ENCODE data around the gene PHLDB1. TPM values are rescaled to one million over a fixed set of nuclear protein-coding genes. Genes with fewer than 3 reads are reported as not detected.

PHLDB1 gene
- total RNA-seq, 4 donors from 2014 or later: 48.7 to 117 (median 77.3) TPM

- no peak for TF ChIP-seq EP300 (IDR thresholded peaks at IDR 0.05)
- TF ChIP-seq CTCF (IDR thresholded peaks at IDR 0.05): no peak
- TF ChIP-seq POLR2A (IDR thresholded peaks at IDR 0.05): no peak
- TF ChIP-seq POLR2AphosphoS5 (IDR thresholded peaks at IDR 0.05): no peak
- DNase-seq (ENCODE audit: low spot score in 2 of 2): no peak
- Histone ChIP-seq H3K4me1 (peaks cover 48% of the 10 kb centered on the region), H3K9me3 (no peaks in the 10 kb centered on the region), H3K4me3 (peak overlapping the region; percentile 26), H3K27ac (peak overlapping the region; percentile 13), H3K36me3 (peaks cover 55% of the 10 kb centered on the region), H3K27me3 (no peaks in the 10 kb centered on the region)
- 55% methylated on average over 2 of the region's 2 CpGs for WGBS
Measured at GRCh38 chr11:118635642-118636041, 28.2 kb downstream of the PHLDB1 start.

DNA sequence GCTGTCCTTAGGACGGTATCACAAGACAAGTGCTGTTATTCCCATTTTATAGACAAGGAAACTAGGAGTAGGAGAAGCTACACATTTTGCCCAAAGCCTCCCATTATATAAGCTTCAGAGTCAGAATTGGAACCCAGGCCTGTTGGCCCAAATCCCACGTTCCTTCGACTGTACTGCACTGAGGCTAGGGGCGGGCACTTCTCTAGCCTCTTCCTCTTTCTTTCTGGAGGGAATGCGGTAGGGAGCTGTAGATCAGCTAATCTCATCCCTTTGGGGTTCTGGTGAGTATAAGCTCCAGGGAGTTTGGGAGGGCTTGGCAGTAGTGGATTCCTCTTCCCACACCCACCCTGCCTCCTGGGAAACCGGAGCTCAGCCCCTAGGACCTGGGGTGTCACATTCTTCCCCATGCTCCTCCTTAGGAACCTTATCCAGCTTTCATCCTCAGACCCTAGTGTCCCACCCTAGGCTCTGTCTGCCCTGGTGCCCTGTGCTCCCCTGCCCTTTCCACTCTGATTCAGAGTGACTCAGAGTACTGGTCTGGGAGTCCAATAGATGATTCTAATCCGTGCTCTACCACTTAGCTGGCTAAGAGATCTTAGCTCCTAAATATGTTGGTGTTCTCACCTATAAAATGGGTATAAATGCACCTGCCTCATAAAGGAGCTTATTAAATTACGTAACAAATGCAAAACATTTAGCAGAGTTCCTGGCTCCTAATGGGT, 29.3 kb downstream of the PHLDB1 start:
- no peak overlapping the region for H3K27ac ChIP-seq
- peaks cover 48% of the 10 kb centered on the region for H3K4me1 ChIP-seq
- TF ChIP-seq CTCF (IDR thresholded peaks at IDR 0.05): no peak
- no peak for TF ChIP-seq POLR2A (IDR thresholded peaks at IDR 0.05)
- no peak for TF ChIP-seq EP300 (IDR thresholded peaks at IDR 0.05)
- no peak for TF ChIP-seq POLR2AphosphoS5 (IDR thresholded peaks at IDR 0.05)
- H3K4me3 ChIP-seq: no peak overlapping the region
- no peaks in the 10 kb centered on the region for H3K27me3 ChIP-seq
- no peak for DNase-seq (ENCODE audit: low spot score in 2 of 2)
- no peaks in the 10 kb centered on the region for H3K9me3 ChIP-seq
- peaks cover 48% of the 10 kb centered on the region for H3K36me3 ChIP-seq
- 63% methylated on average over 8 of the region's 8 CpGs for WGBS

- Histone ChIP-seq H3K27ac (no peak overlapping the region), H3K4me3 (no peak overlapping the region), H3K4me1 (peaks cover 47% of the 10 kb centered on the region), H3K36me3 (peaks cover 59% of the 10 kb centered on the region), H3K27me3 (no peaks in the 10 kb centered on the region), H3K9me3 (no peaks in the 10 kb centered on the region)
- no peak for DNase-seq (ENCODE audit: low spot score in 2 of 2)
- TF ChIP-seq EP300 (IDR thresholded peaks at IDR 0.05) (no peak), POLR2A (IDR thresholded peaks at IDR 0.05) (no peak), CTCF (IDR thresholded peaks at IDR 0.05) (no peak), POLR2AphosphoS5 (IDR thresholded peaks at IDR 0.05) (no peak)
- 96% methylated on average over 6 of the region's 6 CpGs for WGBS
Measured at GRCh38 chr11:118638726-118639125, 31.3 kb downstream of the PHLDB1 start.

- DNase-seq (ENCODE audit: low spot score in 2 of 2): no peak
- Histone ChIP-seq H3K27me3 (no peaks in the 10 kb centered on the region), H3K4me3 (no peak overlapping the region), H3K4me1 (peaks cover 35% of the 10 kb centered on the region), H3K9me3 (no peaks in the 10 kb centered on the region), H3K27ac (no peak overlapping the region), H3K36me3 (peaks cover 71% of the 10 kb centered on the region)
- 52% methylated on average over 4 of the region's 4 CpGs for WGBS
- TF ChIP-seq CTCF (IDR thresholded peaks at IDR 0.05): no peak
- no peak for TF ChIP-seq EP300 (IDR thresholded peaks at IDR 0.05)
- no peak for TF ChIP-seq POLR2A (IDR thresholded peaks at IDR 0.05)
- no peak for TF ChIP-seq POLR2AphosphoS5 (IDR thresholded peaks at IDR 0.05)
Measured at GRCh38 chr11:118639899-118640298, 32.5 kb downstream of the PHLDB1 start.

- DNase-seq (ENCODE audit: low spot score in 2 of 2): no peak
- 65% methylated on average over 5 of the region's 5 CpGs for WGBS
- no peaks in the 10 kb centered on the region for H3K27me3 ChIP-seq
- H3K9me3 ChIP-seq: no peaks in the 10 kb centered on the region
- H3K27ac ChIP-seq: no peak overlapping the region
- peaks cover 31% of the 10 kb centered on the region for H3K4me1 ChIP-seq
- H3K36me3 ChIP-seq: peaks cover 77% of the 10 kb centered on the region
- TF ChIP-seq EP300 (IDR thresholded peaks at IDR 0.05): no peak
- no peak for TF ChIP-seq POLR2A (IDR thresholded peaks at IDR 0.05)
- peak in 1 of 2 donors; percentile 25 for TF ChIP-seq CTCF (IDR thresholded peaks at IDR 0.05)
- no peak for TF ChIP-seq POLR2AphosphoS5 (IDR thresholded peaks at IDR 0.05)
- H3K4me3 ChIP-seq: no peak overlapping the region
Measured at GRCh38 chr11:118640332-118641154, 33.1 kb downstream of the PHLDB1 start.
